ENCODE measurements around the gene MCM9. TPM values are rescaled to one million over a fixed set of nuclear protein-coding genes. Genes with fewer than 3 reads are reported as not detected.

Gene MCM9
- 21.1 TPM for total RNA-seq

- DNase-seq (ENCODE audit: low spot score) = peak; percentile 87
These were observed at the start of gene MCM9 for GRCh38 chr6:118934461-118935330. MCM9 (minus strand) TSS chr6:118935159; CDS start chr6:118931723, 3,436 bp downstream.

GRCh38 chr6:118984342-118984741 lies 49.4 kb upstream of the MCM9 start:
- DNase-seq (ENCODE audit: low spot score) = no peak

GRCh38 chr6:118982575-118982911 lies 47.6 kb upstream of the MCM9 start:
- no peak for DNase-seq (ENCODE audit: low spot score)

DNA sequence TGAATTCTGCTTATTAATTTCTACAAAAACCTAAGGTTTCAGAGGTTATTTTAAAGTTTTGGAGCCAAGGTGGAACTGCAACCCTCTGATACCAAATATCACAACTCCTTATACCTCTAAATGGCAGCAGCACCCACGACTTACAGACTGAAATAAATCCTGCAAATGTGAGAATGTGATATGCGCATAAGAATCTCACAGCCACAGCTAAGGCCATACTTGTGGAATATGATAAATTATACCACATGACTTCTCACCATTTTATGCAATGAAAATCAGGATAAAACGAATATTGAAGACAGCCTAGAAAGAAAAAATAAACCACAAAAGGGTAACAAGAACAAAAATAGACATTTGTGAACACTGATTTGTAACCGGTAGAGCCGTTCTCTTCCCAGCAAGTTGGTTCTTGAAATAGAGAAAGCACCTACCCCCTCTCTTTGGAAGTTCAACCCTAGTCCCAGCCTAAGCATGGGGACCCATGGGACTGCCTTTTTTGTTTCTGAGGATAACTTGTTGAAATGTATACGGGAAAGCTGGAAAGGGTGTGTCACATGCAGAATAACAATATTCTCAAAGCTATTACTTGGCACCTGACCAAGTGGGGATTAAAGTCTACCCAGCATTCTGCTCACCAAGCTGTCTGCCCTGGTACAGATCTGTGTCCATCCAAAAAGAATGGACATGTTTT lies 47.1 kb upstream of the MCM9 start:
- DNase-seq (ENCODE audit: low spot score) = no peak

- DNase-seq (ENCODE audit: low spot score) = no peak
These were observed 45.1 kb upstream of the MCM9 start for GRCh38 chr6:118980063-118980462.

DNA sequence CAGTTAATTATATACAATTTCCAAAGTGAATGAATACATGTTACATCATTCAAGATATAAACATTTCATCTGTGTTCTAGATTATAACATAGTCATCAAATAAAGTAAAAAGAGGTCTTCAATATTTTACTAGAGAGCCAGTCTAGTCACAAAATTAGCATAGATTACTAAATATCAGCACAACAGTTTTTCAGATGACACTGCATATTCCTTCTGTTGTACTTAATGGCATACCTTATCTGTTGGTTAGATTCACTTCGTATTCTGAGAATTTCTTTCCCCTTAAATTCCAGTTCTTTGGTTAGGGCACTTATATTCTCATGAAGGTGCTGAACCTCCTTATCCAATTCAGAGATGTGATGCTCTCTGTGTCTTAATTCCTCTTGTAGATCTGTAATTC lies 39.8 kb upstream of the MCM9 start:
- no peak for DNase-seq (ENCODE audit: low spot score)

GRCh38 chr6:118971682-118972081 lies 36.7 kb upstream of the MCM9 start:
- DNase-seq (ENCODE audit: low spot score) = no peak

GRCh38 chr6:118970866-118971265 lies 35.9 kb upstream of the MCM9 start:
- no peak for DNase-seq (ENCODE audit: low spot score)

DNA sequence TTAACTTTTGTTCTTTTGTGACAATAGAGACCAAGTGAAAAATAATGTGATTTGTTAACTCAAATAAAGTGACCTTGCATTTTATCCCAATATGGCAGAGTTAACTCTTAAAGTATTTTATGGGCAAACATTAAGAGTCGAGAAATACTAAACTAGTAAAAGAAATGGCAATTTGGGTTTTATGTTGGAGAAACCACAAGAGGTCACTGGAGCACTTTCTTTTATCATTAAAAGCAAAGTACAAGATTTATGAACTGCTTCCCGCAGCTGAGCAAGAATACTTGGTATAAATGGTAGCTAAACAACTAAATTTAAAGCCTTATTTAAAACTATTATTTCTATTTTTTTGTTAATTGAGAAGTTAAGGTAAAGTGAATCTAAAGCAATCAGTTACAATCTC lies 33.5 kb upstream of the MCM9 start:
- DNase-seq (ENCODE audit: low spot score) = no peak

DNA sequence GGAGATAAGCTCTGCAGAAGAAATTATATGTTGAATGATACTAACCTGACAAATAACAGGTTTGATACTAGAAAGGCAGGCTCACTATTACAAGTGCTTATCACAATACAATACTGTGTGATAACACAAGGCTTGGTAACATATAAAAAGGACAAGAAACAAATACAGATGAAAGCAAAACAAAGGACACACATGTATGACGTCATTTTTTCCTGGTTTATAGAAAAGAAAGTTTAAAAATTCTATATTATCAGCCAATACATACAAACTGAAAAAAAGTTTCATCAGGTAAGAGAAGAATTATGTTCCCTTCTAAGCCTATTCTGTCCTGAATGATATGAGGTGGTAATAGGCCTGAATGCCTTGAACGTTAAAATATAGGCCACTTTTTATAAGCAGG lies 32.3 kb upstream of the MCM9 start:
- no peak for DNase-seq (ENCODE audit: low spot score)

- no peak for DNase-seq (ENCODE audit: low spot score)
These were observed 30.9 kb upstream of the MCM9 start for GRCh38 chr6:118965843-118966370.

DNA sequence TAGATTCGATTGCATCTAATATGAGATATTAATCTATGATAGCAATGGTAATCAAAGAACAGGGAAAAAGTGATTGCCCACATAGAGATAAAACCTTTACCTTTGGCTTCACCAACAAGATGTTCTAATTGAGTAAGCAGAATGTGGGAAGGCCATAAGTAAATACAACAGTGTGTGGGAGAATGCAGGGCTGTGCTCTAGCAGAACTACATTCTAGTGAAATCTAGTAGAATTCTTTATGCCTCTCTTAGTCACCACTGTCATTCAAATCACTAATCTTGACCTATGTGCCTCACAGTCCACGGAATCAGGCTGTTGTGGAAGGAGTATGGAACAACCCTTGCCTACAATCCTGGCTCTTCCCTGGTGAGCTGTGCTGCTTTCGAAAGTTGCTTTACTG lies 30.4 kb upstream of the MCM9 start:
- DNase-seq (ENCODE audit: low spot score) = no peak

- DNase-seq (ENCODE audit: low spot score) = no peak
These were observed 28.0 kb upstream of the MCM9 start for GRCh38 chr6:118963003-118963402.

DNA sequence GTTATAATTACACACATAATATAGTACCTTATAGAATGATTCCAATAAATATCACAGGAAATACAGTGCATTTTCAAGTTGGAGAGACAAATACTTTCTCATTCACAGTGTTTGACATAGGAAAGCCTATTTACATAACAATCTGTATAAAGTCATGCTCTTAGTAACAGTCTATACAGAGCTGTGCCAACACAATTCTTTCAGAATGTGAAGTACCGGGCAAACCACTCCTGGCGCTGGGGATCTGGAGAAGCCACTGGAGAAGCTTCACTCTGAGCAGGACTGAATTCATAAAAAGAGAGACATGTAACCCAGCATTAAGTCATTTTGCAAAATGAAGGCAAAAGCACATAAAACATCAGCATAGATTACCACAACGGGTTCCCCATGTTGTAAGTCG lies 24.9 kb upstream of the MCM9 start:
- no peak for DNase-seq (ENCODE audit: low spot score)

GRCh38 chr6:118953391-118953790 lies 18.4 kb upstream of the MCM9 start:
- no peak for DNase-seq (ENCODE audit: low spot score)

DNA sequence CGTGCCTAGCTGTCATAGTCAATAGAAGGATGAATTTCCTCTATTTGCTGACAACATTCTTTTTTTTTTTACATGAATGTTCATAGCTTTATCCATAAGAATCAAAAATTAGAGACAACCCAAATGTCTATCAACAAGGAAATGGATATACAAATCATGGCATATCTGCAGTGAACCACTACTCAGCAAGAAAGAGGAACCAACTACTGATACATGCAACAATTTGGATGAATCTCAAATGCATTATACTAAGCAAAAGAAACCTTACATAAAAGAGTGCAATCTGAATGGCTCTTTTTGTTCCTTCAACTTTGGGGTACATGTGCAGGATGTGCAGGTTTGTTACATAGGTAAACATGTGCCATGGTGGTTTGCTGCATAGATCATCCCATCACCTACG lies 17.7 kb upstream of the MCM9 start:
- no peak for DNase-seq (ENCODE audit: low spot score)

GRCh38 chr6:118945217-118945616 lies 10.3 kb upstream of the MCM9 start:
- no peak for DNase-seq (ENCODE audit: low spot score)

DNA sequence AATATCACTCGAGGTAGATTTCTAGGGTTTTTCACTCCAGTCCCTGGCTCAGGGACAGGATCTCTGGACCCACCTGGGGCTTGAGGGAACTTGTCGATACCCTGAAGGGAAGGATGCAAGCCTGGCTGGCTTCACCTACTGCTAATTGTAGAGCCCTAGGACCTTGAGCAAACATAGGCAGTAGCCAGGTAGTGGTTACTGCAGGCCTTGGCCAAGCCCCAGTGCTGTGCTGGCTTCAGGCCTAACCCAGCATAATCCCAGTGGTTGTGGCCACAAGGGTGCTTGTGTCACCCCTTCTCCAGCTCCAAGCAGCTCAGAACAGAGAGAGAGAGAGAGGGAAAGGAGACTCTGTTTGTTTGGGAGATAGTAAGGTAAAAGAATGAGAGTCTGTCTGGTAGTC lies 5.8 kb upstream of the MCM9 start:
- DNase-seq (ENCODE audit: low spot score) = no peak

GRCh38 chr6:118939683-118940082 lies 4.7 kb upstream of the MCM9 start:
- DNase-seq (ENCODE audit: low spot score) = no peak

GRCh38 chr6:118935978-118936703 lies 1.2 kb upstream of the MCM9 start:
- no peak for DNase-seq (ENCODE audit: low spot score)

GRCh38 chr6:118935331-118935668 lies 341 bp upstream of the MCM9 start:
- no peak for DNase-seq (ENCODE audit: low spot score)

GRCh38 chr6:118933855-118934460 lies 1.0 kb downstream of the MCM9 start:
- no peak for DNase-seq (ENCODE audit: low spot score)

All from mucosa of gallbladder (tissue), 1 donor.